WERI-Rb-1 (cell line): ENCODE results near the gene VTI1B.

Experiments used
- DNase-seq: peaks from one replicate; pipeline ENCODE4 v3.0.0-alpha.2; 2020
- H3K27ac ChIP-seq: fragments of 250-450 bp; sonication (Bioruptor Pico); 2 replicates; pipeline ENCODE4 v1.5.1; 2020; ENCODE audit warnings: mild to moderate bottlenecking, moderate library complexity
- H3K27me3 ChIP-seq: fragments of 250-450 bp; sonication (Bioruptor Pico); 2 replicates; pipeline ENCODE4 v1.5.1; 2021; ENCODE audit warnings: mild to moderate bottlenecking, low read depth, moderate library complexity; ENCODE audit not compliant: insufficient read depth, severe bottlenecking
- H3K36me3 ChIP-seq: fragments of 250-450 bp; sonication (Bioruptor Pico); 2 replicates; pipeline ENCODE4 v1.5.1; 2020; ENCODE audit warnings: mild to moderate bottlenecking, moderate library complexity
- H3K4me3 ChIP-seq: 2 replicates; pipeline ENCODE4 v1.5.1; 2011; ENCODE audit warnings: low read depth, mild to moderate bottlenecking, control low read depth, low read length
- H3K9me3 ChIP-seq: fragments of 250-450 bp; sonication (Bioruptor Pico); 2 replicates; pipeline ENCODE4 v1.5.1; 2021; ENCODE audit warnings: mild to moderate bottlenecking, moderate library complexity; ENCODE audit not compliant: severe bottlenecking
- TF ChIP-seq, protein P1 (sequence below): IDR thresholded peaks from 2 replicates; pipeline ENCODE4 v1.5.1; 2011; ENCODE audit warnings: low read depth, mild to moderate bottlenecking, control low read depth, inconsistent platforms, low read length

Gene VTI1B

DNA sequence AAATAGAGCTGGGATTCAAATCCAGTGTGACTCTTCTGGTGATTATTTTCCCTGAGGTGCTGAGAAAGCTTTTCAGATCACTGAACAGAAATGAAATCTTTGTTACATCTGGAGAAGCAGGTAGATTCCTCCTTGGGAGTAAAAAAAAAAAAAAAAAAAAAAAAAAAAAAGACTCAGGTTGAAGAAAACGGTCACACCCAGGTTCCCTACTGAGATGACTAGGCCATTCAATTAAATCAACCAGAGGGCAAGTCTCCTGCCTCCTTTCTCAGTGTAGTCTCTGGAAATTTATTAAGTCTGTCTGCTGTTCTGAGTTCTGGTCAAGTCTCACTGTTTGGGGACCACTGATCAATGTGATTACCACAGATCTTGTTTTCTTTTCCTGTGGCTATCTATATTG lies 30.7 kb downstream of the VTI1B start:
- no peaks in the 10 kb centered on the region for H3K27me3 ChIP-seq
- no peak for DNase-seq
- H3K9me3 ChIP-seq = no peaks in the 10 kb centered on the region
- peaks cover 65% of the 10 kb centered on the region for H3K36me3 ChIP-seq
- H3K27ac ChIP-seq = no peak overlapping the region
- TF ChIP-seq, protein P1, sequence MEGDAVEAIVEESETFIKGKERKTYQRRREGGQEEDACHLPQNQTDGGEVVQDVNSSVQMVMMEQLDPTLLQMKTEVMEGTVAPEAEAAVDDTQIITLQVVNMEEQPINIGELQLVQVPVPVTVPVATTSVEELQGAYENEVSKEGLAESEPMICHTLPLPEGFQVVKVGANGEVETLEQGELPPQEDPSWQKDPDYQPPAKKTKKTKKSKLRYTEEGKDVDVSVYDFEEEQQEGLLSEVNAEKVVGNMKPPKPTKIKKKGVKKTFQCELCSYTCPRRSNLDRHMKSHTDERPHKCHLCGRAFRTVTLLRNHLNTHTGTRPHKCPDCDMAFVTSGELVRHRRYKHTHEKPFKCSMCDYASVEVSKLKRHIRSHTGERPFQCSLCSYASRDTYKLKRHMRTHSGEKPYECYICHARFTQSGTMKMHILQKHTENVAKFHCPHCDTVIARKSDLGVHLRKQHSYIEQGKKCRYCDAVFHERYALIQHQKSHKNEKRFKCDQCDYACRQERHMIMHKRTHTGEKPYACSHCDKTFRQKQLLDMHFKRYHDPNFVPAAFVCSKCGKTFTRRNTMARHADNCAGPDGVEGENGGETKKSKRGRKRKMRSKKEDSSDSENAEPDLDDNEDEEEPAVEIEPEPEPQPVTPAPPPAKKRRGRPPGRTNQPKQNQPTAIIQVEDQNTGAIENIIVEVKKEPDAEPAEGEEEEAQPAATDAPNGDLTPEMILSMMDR = no peak
- H3K4me3 ChIP-seq = no peak overlapping the region

DNA sequence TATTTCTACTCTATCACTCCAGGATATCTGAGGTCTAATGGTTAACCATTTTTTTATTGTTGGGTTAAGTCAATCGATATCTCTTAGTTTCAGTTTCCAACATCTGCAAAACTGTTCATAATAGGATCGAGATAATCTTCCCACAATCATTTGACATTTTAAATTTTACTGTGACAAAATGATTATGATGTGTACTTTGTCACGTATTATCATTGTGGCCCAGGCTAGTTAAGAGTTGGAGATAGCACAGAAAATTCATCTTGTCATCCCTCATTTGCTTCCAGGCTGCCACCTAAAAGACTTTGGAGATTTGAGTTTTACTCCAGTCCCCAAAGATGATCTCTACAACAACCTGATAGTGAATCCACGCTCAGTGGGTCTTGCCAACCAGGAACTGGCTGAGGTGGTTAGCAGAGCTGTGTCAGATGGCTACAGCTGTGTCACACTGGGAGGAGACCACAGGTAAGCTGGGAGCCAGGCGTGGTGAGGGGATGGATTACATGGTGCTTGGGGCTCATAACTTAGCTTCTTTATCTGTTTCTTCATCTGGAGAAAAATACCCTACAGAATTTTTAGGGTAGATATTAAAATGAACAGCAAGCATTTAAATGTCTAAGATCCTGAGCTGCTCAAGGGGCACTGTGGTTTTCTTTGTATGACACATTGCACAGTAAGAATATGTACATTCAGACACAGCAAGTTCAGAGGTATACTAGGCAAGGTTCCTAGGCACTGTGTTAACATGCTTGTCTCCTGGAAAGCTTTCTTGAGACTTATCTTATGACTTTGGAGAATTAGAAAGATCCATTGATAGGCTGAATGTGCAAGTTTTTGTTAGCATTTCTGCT lies 32.3 kb downstream of the VTI1B start:
- no peaks in the 10 kb centered on the region for H3K27me3 ChIP-seq
- H3K9me3 ChIP-seq = no peaks in the 10 kb centered on the region
- H3K27ac ChIP-seq = no peak overlapping the region
- peaks cover 49% of the 10 kb centered on the region for H3K36me3 ChIP-seq
- H3K4me3 ChIP-seq = no peak overlapping the region
- no peak for DNase-seq
- TF ChIP-seq, protein P1 = no peak

DNA sequence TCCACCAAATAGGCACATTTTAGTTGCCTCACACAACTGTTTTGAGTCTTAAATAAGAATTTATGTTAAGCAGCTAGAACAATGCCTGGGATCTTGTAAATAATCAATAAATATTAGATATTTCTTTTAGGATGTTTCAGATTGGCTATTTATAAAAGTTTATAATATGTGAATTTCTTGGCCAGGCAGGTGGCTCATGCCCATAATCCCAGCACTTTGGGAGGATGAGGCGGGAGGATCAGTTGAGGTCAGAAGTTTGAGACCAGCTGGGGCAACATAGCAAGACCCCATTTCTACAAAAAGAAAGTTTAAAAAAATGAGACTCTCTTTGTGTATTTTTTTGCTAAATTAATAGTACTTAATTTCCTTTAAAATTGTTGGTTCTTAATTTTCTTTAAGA lies 33.0 kb downstream of the VTI1B start:
- no peak for DNase-seq

DNA sequence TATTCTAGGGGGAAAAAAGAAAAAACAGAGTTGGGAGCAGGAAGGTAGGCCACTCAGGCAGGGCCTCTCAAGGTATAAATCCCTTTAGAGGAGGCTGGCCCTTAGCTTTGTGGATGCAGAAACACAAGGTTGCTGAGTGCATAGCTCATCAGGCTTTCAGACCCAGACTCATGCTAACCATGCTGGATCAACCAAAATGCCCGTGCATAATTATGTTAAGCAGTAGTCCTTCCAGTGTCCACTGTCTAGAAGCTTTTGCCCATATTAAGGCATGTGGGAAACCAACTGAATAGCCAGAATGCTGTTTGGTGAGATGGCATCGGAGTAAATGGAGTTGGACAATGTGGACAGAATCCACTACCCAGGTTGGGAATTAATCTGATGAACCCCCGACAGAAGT lies 35.8 kb downstream of the VTI1B start:
- TF ChIP-seq, protein P1 = no peak
- H3K36me3 ChIP-seq = peaks cover 24% of the 10 kb centered on the region
- no peak overlapping the region for H3K27ac ChIP-seq
- no peaks in the 10 kb centered on the region for H3K9me3 ChIP-seq
- no peak for DNase-seq
- H3K4me3 ChIP-seq = no peak overlapping the region
- no peaks in the 10 kb centered on the region for H3K27me3 ChIP-seq

More for the DNA sequence above, 33.0 kb downstream of the VTI1B start:
- TF ChIP-seq, protein P1 = no peak
- H3K9me3 ChIP-seq = no peaks in the 10 kb centered on the region
- H3K27me3 ChIP-seq = no peaks in the 10 kb centered on the region
- no peak overlapping the region for H3K4me3 ChIP-seq
- H3K27ac ChIP-seq = no peak overlapping the region
- peaks cover 43% of the 10 kb centered on the region for H3K36me3 ChIP-seq

DNA sequence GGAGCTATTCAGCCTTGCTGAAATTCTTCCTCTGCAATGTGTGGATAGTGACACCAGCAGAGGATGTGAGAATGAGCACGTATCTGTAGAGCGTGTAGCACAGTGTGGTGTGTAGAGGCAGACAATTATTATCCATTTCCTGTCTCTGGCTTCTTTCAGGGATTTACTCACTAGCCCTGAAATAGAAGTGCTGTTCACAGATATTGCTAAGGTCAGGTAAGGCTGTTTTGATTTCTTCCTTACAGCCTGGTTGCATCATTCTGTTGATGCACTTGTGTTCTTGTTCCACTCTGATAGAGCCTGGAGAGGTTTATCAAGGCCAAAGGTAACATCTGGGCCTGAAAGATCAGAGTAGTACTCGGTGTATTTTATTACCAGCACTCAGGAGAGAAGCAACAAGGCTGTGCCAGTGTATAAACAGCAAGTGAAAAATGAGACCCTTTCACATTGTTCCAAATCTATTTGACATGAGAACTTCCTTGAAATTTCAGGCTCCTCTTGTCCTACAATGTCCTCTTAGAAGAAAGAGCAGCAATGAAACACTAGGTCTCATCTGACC lies 38.0 kb downstream of the VTI1B start:
- TF ChIP-seq, protein P1 = no peak
- DNase-seq = no peak
- Histone ChIP-seq H3K4me3 (no peak overlapping the region), H3K36me3 (peaks cover 24% of the 10 kb centered on the region), H3K27me3 (no peaks in the 10 kb centered on the region), H3K9me3 (no peaks in the 10 kb centered on the region), H3K27ac (no peak overlapping the region)
